Measurements from ENCODE around the gene CLDN6.

DNA sequence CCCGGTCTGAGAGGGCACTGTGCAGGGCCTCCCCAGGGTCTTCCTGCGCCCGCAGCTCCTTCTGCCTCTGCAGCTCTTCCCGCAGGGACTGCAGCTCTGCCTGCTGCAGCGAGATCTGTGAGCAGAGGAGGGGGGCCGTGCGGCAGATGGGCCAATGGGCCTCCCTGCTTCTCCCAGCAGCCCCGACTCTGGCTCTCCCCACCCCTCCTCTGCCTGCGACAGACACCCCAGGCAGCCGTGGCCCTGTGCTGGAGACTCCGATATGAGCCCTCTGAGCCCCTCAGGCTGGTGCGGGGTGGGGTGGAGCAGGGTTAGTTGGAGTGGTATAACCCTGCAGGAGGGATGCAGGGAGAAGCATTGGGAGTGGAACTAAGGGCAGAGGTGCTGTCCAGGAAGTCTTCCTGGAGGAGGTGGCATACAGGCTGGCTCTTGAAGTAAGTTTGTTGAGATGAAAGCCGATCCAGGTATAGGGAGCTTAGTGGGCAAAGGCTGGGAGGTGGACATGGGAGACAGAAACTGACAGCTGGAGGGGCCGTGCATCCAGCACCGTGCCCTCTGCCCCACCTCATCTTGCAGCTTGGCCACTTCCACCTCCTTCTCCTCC lies 10.8 kb upstream of the CLDN6 start:
- TF ChIP-seq, protein P1, sequence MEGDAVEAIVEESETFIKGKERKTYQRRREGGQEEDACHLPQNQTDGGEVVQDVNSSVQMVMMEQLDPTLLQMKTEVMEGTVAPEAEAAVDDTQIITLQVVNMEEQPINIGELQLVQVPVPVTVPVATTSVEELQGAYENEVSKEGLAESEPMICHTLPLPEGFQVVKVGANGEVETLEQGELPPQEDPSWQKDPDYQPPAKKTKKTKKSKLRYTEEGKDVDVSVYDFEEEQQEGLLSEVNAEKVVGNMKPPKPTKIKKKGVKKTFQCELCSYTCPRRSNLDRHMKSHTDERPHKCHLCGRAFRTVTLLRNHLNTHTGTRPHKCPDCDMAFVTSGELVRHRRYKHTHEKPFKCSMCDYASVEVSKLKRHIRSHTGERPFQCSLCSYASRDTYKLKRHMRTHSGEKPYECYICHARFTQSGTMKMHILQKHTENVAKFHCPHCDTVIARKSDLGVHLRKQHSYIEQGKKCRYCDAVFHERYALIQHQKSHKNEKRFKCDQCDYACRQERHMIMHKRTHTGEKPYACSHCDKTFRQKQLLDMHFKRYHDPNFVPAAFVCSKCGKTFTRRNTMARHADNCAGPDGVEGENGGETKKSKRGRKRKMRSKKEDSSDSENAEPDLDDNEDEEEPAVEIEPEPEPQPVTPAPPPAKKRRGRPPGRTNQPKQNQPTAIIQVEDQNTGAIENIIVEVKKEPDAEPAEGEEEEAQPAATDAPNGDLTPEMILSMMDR (IDR thresholded peaks at IDR 0.05): no peak
- no peak for TF ChIP-seq POLR2A (IDR thresholded peaks at IDR 0.05)

Measured in adrenal gland (tissue), 5 donors.